HepG2 (cell line): ENCODE data around the gene TBX6. TPM values are rescaled to one million over a fixed set of nuclear protein-coding genes. Genes with fewer than 3 reads are reported as not detected.
A peak's percentile ranks its signal among the peaks of the same experiment; 100 is the strongest.

Experiments
- ATAC-seq: fragments of 200-7000 bp; cut with Tn5 transposase; 3 replicates; pipeline ENCODE4 v1.9.1; 2020; ENCODE audit warnings: mild to moderate bottlenecking, moderate library complexity
- BruUV-seq: library from RNA; stranded (reverse); fragments of 400-500 nt; replicated peaks from 2 replicates; lab custom pipeline; 2021; lab: Mats Ljungman, UMichigan
- CTCF ChIA-PET: fragments of 300-600 bp; formaldehyde crosslinking; extraction: SDS; loops from one replicate; lab custom pipeline; 2021; ENCODE audit warnings: low total read pairs, inconsistent platforms, low intra/inter-chr PET ratio; lab: Yijun Ruan, JAX
- POLR2A ChIA-PET: fragments of 350-600 bp; sonication (Branson Sonifier 250); formaldehyde crosslinking; loops from one replicate; lab custom pipeline; 2020; ENCODE audit warnings: antibody characterized with exemption, inconsistent platforms; lab: Yijun Ruan, JAX
- DNase-seq: peaks from one replicate; pipeline ENCODE4 v3.0.0-alpha.2; 2015; ENCODE audit warnings: low spot score
- FAIRE-seq: peaks from 3 replicates; lab custom pipeline; 2011; peaks lifted over from hg19 to GRCh38; lab: Jason Lieb, UNC
- H2AFZ ChIP-seq: one replicate; pipeline ENCODE4 v1.6.1; 2011; ENCODE audit warnings: low read length, inconsistent platforms
- H3K27ac ChIP-seq: fragments of 300-600 bp; 3 replicates; pipeline ENCODE4 v1.8.0; 2011; ENCODE audit warnings: mixed run types, mild to moderate bottlenecking, mixed read lengths, low read length, inconsistent platforms; ENCODE audit not compliant: insufficient read depth; ENCODE audit errors: extremely low read length
- H3K27me3 ChIP-seq, 2 experiments: fragments of 200-600 bp in 1 of 2; 2 replicates in 1 of 2; 3 replicates in 1 of 2; pipeline versions ENCODE4 v1.6.0 to v1.8.0; 2011; ENCODE audit warnings: low read length in 2 of 2, mild to moderate bottlenecking in 2 of 2, moderate library complexity in 2 of 2, inconsistent platforms in 1 of 2; ENCODE audit not compliant: insufficient read depth in 2 of 2, control insufficient read depth in 1 of 2
- H3K36me3 ChIP-seq, 2 experiments: fragments of 200-600 bp in 1 of 2; replicated peaks in 1 of 2; 2 replicates in 1 of 2; 3 replicates in 1 of 2; pipeline versions ENCODE4 v1.5.1 to v1.8.0; 2011; ENCODE audit warnings: low read length in 2 of 2, inconsistent platforms in 1 of 2; ENCODE audit not compliant: insufficient read depth in 2 of 2, control insufficient read depth in 1 of 2
- H3K4me1 ChIP-seq: 2 replicates; pipeline ENCODE4 v1.5.1; 2012; ENCODE audit warnings: low read length, inconsistent platforms; ENCODE audit not compliant: insufficient read depth
- H3K4me2 ChIP-seq: 2 replicates; pipeline ENCODE4 v1.6.0; 2011; ENCODE audit warnings: low read depth, low read length, inconsistent platforms
- H3K4me3 ChIP-seq, 3 experiments: fragments of 200-600 bp in 1 of 3; sonication (generic), shearing (Covaris generic) in 1 of 3; replicated peaks in 1 of 3; 2 replicates each; pipeline ENCODE4 v1.5.1; 2011 to 2016; ENCODE audit warnings: low read length in 3 of 3, inconsistent platforms in 2 of 3, low read depth in 2 of 3, mild to moderate bottlenecking in 2 of 3, control low read depth in 1 of 3, mixed read lengths in 1 of 3; ENCODE audit not compliant: insufficient read depth in 1 of 3
- H3K79me2 ChIP-seq: one replicate; pipeline ENCODE4 v1.6.1; 2011; ENCODE audit warnings: low read length, inconsistent platforms; ENCODE audit not compliant: insufficient read depth
- H3K9ac ChIP-seq: 2 replicates; pipeline ENCODE4 v1.6.0; 2011; ENCODE audit warnings: mild to moderate bottlenecking, low read depth, low read length, inconsistent platforms; ENCODE audit not compliant: insufficient read depth
- H3K9me3 ChIP-seq: 2 replicates; pipeline ENCODE4 v1.5.1; 2012; ENCODE audit warnings: mild to moderate bottlenecking, low read length
- H4K20me1 ChIP-seq: 2 replicates; pipeline ENCODE4 v1.6.0; 2011; ENCODE audit warnings: inconsistent platforms, mild to moderate bottlenecking, low read length, moderate library complexity; ENCODE audit not compliant: insufficient read depth
- HNRNPH1 ChIP-seq: fragments of 200-400 bp; formaldehyde crosslinking; optimal IDR thresholded peaks from 2 replicates; pipeline ENCODE3; 2017; ENCODE audit warnings: mild to moderate bottlenecking, low read depth, low read length
- MAF1 ChIP-seq: sonication (generic); formaldehyde crosslinking; IDR thresholded peaks from 2 replicates; pipeline ENCODE4 v1.5.0; 2020; ENCODE audit warnings: missing genetic modification reagents, borderline replicate concordance
- POLR2A ChIP-seq, 2 experiments: IDR thresholded peaks; 2 replicates each; pipeline ENCODE4 v1.6.1; 2011; ENCODE audit warnings: low read depth in 2 of 2, low read length in 2 of 2, mild to moderate bottlenecking in 1 of 2, moderate library complexity in 1 of 2; ENCODE audit not compliant: insufficient read depth in 1 of 2
- RBFOX2 ChIP-seq: fragments of 200-400 bp; formaldehyde crosslinking; IDR thresholded peaks from 2 replicates; pipeline ENCODE4 v1.6.1; 2017; ENCODE audit warnings: low read depth, mild to moderate bottlenecking, low read length
- ZNF292 ChIP-seq: sonication (generic); formaldehyde crosslinking; IDR thresholded peaks from 2 replicates; pipeline ENCODE4 v1.8.1; 2022; ENCODE audit warnings: mild to moderate bottlenecking, low read depth, missing genetic modification reagents, borderline replicate concordance
- ZNF333 ChIP-seq: sonication (generic); formaldehyde crosslinking; IDR thresholded peaks from 2 replicates; pipeline ENCODE4 v1.4.0; 2020; ENCODE audit warnings: mild to moderate bottlenecking, missing genetic modification reagents, borderline replicate concordance
- ZNF354B ChIP-seq: sonication (generic); formaldehyde crosslinking; IDR thresholded peaks from 2 replicates; pipeline ENCODE4 v1.8.0; 2022; ENCODE audit warnings: mild to moderate bottlenecking, missing genetic modification reagents
- ZNF446 ChIP-seq: sonication (generic); formaldehyde crosslinking; IDR thresholded peaks from 2 replicates; pipeline ENCODE4 v1.5.0; 2020; ENCODE audit warnings: mild to moderate bottlenecking, missing genetic modification reagents
- ZNF564 ChIP-seq: sonication (generic); formaldehyde crosslinking; IDR thresholded peaks from 2 replicates; pipeline ENCODE4 v1.8.1; 2023; ENCODE audit warnings: mild to moderate bottlenecking, missing genetic modification reagents
- ZNF629 ChIP-seq: sonication (generic); formaldehyde crosslinking; conservative IDR thresholded peaks from 2 replicates; pipeline ENCODE4 v1.5.0; 2020; ENCODE audit warnings: missing genetic modification reagents
- WGBS: methylation state at CpG from one replicate; pipeline ENCODE4 v1.1.6; 2017; ENCODE audit warnings: low lambda C conversion rate; 5-methylcytosine and 5-hydroxymethylcytosine counted together
- in situ Hi-C: cut with HindIII; loops from 2 replicates; pipeline ENCODE4 v1.10.0; 2017; ENCODE audit warnings: low pct_unique_long_range_greater_than_20kb; ENCODE audit not compliant: extremely low pct_ligation_motif_present
- intact Hi-C: fragments of 100-400 bp; cut with micrococcal nuclease; formaldehyde crosslinking; loops from one replicate; pipeline ENCODE4 v1.10.0; 2022; ENCODE audit not compliant: unreplicated experiment
- polyA plus RNA-seq, 8 experiments: library from polyadenylated mRNA; depleted of rRNA in 3 of 8; stranded (reverse) in 7 of 8; unstranded in 1 of 8; fragments of >200 nt; fragmentation: Illumina TruSeq in 4 of 8; extraction: Trizol in 4 of 8; gene quantifications; 2 replicates each; pipeline versions ENCODE4 v1.2.1 to v1.2.3, GENCODE V29; 2011 to 2016; ENCODE audit warnings: low read depth in 4 of 8, missing spikeins in 1 of 8, mixed read lengths in 1 of 8; ENCODE audit not compliant: insufficient read depth in 1 of 8
- total RNA-seq, 5 experiments: library from RNA; depleted of rRNA; stranded (reverse); fragments of >200 nt; fragmentation: Illumina TruSeq; extraction: Trizol; gene quantifications; 2 replicates each; pipeline ENCODE4 v1.2.3, GENCODE V29; 2016; ENCODE audit warnings: low read depth in 1 of 5
- TF ChIP-seq, protein P1 (sequence below): sonication (generic); formaldehyde crosslinking; IDR thresholded peaks from 2 replicates; pipeline ENCODE4 v1.8.0; 2023; ENCODE audit warnings: mild to moderate bottlenecking, missing genetic modification reagents
- TF ChIP-seq, protein P2 (sequence below): sonication (generic); formaldehyde crosslinking; IDR thresholded peaks from 2 replicates; pipeline ENCODE4 v1.8.0; 2022; ENCODE audit warnings: missing genetic modification reagents, mild to moderate bottlenecking, inconsistent platforms, borderline replicate concordance
- TF ChIP-seq, protein P3 (sequence below): sonication (generic); formaldehyde crosslinking; IDR thresholded peaks from 2 replicates; pipeline ENCODE4 v1.4.0; 2020; ENCODE audit warnings: mild to moderate bottlenecking, missing genetic modification reagents
- TF ChIP-seq, protein P4 (sequence below): sonication (generic); formaldehyde crosslinking; IDR thresholded peaks from 2 replicates; pipeline ENCODE4 v1.4.0; 2020; ENCODE audit warnings: missing genetic modification reagents; ENCODE audit errors: not compliant biosample characterization
- TF ChIP-seq, protein P5 (sequence below), 2 experiments: sonication (generic) in 1 of 2; formaldehyde crosslinking in 1 of 2; IDR thresholded peaks; 2 replicates each; pipeline versions ENCODE4 v1.4.0 to v1.6.1; 2016 to 2020; ENCODE audit warnings: borderline replicate concordance in 1 of 2, low read depth in 1 of 2, mild to moderate bottlenecking in 1 of 2, missing genetic modification reagents in 1 of 2

Gene TBX6
- total and polyA plus RNA-seq, 2 of the 13 experiments (the other 11 are each of a cell fraction or from before 2014, with no cell fraction given) = 0.24 to 0.42 TPM

DNA sequence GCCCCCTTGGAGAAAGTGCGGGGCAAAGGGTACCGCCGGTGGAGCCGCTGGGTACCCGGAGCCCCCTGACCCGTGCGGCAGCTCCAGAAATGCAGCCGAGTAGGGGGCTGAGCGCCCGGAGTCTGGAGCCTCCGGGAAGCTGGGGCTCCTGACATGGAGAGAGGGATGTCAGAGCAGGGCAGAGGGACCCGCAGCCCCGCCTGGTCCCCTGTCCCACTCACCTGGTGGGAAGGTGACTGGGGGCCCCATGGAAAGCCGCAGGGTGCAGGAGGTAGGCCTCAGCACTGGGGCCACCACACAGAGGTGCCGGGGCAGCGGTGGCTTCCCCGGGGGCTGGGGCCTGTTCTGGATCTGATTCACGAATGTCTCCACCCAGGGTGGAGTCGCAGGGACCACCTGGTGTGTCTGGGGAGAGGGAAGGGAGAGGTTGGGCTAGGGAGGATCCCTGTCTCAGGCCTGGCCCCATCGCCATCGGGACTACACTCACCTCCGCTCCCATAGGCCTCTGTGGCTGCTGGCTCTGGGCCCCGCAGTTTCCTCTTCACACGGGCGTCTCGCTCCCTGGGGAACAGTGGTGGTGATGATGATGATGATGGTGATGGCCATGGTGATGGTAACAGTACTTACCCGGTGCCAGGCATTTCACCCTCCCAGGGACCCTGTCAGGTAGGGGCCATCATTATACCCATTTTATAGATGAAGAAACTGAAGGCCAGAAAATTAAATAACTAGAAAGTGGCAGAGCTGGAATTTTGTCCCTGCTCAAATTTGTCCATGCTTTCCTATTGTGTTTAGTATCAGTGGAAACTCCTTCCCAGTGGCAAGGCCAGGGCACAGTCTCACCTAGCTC lies 5.2 kb downstream of the TBX6 start:
- intact Hi-C loops = loop anchor here (10.0 kb wide), 1 partner anchor 568 kb away; the partner anchor contains the start of genes FBRS and PRR14
- TF ChIP-seq RBFOX2 (peak; percentile 81), HNRNPH1 (peak; percentile 10), MAF1 (CRISPR knock-in tag) (no peak), ZNF292 (no peak), POLR2A (IDR thresholded peaks at IDR 0.05; ENCODE audit: insufficient read depth in 1 of 2, low read depth in 2 of 2, low read length in 2 of 2) (peak in 1 of 2 experiments; percentile 14; a peak in 1 of 4 replicates), ZNF446 (CRISPR knock-in tag) (no peak), ZNF564 (no peak), ZNF629 (CRISPR knock-in tag) (peak; percentile 79), ZNF354B (CRISPR knock-in tag) (no peak), ZNF333 (CRISPR knock-in tag) (peak; percentile 26; the same call in 1 of the 2 replicates)
- TF ChIP-seq, protein P1, sequence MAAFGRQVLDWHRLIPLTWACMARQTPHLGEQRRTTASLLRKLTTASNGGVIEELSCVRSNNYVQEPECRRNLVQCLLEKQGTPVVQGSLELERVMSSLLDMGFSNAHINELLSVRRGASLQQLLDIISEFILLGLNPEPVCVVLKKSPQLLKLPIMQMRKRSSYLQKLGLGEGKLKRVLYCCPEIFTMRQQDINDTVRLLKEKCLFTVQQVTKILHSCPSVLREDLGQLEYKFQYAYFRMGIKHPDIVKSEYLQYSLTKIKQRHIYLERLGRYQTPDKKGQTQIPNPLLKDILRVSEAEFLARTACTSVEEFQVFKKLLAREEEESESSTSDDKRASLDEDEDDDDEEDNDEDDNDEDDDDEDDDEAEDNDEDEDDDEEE (CRISPR knock-in tag) = no peak
- TF ChIP-seq, protein P2, sequence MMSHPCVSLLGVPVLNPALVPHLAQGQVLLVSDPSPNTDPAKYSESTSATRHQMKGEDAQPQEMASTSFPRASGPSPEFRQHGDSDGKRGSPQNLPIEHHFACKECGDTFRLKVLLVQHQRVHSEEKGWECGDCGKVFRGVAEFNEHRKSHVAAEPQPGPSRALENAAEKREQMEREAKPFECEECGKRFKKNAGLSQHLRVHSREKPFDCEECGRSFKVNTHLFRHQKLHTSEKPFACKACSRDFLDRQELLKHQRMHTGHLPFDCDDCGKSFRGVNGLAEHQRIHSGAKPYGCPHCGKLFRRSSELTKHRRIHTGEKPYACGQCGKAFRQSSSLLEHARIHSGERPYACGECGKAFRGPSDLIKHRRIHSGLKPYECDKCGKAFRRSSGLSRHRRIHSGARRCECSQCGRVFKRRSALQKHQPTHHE = no peak
- TF ChIP-seq, protein P3, sequence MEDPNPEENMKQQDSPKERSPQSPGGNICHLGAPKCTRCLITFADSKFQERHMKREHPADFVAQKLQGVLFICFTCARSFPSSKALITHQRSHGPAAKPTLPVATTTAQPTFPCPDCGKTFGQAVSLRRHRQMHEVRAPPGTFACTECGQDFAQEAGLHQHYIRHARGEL (CRISPR knock-in tag) = no peak
- TF ChIP-seq, protein P4, sequence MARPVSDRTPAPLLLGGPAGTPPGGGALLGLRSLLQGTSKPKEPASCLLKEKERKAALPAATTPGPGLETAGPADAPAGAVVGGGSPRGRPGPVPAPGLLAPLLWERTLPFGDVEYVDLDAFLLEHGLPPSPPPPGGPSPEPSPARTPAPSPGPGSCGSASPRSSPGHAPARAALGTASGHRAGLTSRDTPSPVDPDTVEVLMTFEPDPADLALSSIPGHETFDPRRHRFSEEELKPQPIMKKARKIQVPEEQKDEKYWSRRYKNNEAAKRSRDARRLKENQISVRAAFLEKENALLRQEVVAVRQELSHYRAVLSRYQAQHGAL (CRISPR knock-in tag) = no peak
- TF ChIP-seq, protein P5, sequence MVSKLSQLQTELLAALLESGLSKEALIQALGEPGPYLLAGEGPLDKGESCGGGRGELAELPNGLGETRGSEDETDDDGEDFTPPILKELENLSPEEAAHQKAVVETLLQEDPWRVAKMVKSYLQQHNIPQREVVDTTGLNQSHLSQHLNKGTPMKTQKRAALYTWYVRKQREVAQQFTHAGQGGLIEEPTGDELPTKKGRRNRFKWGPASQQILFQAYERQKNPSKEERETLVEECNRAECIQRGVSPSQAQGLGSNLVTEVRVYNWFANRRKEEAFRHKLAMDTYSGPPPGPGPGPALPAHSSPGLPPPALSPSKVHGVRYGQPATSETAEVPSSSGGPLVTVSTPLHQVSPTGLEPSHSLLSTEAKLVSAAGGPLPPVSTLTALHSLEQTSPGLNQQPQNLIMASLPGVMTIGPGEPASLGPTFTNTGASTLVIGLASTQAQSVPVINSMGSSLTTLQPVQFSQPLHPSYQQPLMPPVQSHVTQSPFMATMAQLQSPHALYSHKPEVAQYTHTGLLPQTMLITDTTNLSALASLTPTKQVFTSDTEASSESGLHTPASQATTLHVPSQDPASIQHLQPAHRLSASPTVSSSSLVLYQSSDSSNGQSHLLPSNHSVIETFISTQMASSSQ (IDR thresholded peaks at IDR 0.05; ENCODE audit: low read depth) = no peak
- TF ChIP-seq, protein P5 (CRISPR knock-in tag; IDR thresholded peaks at IDR 0.05; ENCODE audit: borderline replicate concordance) = no peak

More for the DNA sequence above, 5.2 kb downstream of the TBX6 start:
- ATAC-seq (no peak), DNase-seq (no peak), FAIRE-seq (no peak)
- WGBS = 90% methylated on average over 16 of the region's 27 CpGs
- H3K79me2 ChIP-seq = peaks cover 7% of the 10 kb centered on the region
- H3K9me3 ChIP-seq = no peaks in the 10 kb centered on the region
- H3K36me3 ChIP-seq = peaks cover 24 to 38% of the 10 kb centered on the region in 2 experiments
- peaks cover 47% of the 10 kb centered on the region for H3K4me1 ChIP-seq
- CTCF ChIA-PET = no interaction called here
- H3K4me2 ChIP-seq = no peak overlapping the region
- no peak overlapping the region for H3K27ac ChIP-seq
- no TSS peak for BruUV-seq
- H4K20me1 ChIP-seq = no peaks in the 10 kb centered on the region
- no peak overlapping the region for H2AFZ ChIP-seq
- H3K9ac ChIP-seq = no peak overlapping the region
- no peak overlapping the region for H3K4me3 ChIP-seq
- H3K27me3 ChIP-seq = no peaks in the 10 kb centered on the region
- in situ Hi-C loops = loop anchor here (25.0 kb wide), 1 partner anchor 551 kb away; no protein-coding TSS in a partner anchor
- POLR2A ChIA-PET = interaction anchor here (2.5 kb wide), 1 partner anchor 11 kb away, joined by 8 read pairs; the partner anchor contains the start of gene PPP4C
